ENCODE results near the gene GRK4. TPM values are rescaled to one million over a fixed set of nuclear protein-coding genes. Genes with fewer than 3 reads are reported as not detected.
A peak's percentile ranks its signal among the peaks of the same experiment; 100 is the strongest.

Gene GRK4
- total RNA-seq, 2 donors from 2014 or later, result 6.9 to 9.9 TPM

DNA sequence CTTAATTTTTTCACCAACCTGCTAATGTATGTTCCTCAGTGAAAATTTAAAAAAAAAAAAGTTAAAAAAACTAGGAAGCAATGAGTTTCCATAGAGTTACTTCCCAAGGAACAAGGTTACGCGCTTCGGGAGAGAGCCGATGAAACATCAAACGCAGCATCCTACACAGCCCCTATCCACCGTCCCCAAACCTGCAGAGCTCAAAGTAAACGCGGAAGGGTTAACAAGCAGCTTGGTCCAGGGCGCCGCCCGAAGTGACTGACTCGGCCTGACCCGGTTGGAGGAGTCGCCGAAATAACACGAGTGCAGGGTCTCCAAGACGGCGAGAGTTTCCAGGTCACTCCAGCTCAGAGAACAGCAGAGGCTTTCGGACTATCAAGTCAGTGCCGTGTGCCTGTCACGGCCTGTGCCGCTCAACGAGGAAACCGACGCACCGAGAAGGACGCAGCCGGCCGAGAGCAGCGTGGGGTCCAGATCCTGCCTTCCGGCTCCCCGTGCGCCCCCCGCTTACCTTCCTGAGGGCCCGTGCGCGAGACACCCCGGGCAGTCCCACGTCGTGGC is 677 bp upstream of the GRK4 start:
- TF ChIP-seq, protein P1, sequence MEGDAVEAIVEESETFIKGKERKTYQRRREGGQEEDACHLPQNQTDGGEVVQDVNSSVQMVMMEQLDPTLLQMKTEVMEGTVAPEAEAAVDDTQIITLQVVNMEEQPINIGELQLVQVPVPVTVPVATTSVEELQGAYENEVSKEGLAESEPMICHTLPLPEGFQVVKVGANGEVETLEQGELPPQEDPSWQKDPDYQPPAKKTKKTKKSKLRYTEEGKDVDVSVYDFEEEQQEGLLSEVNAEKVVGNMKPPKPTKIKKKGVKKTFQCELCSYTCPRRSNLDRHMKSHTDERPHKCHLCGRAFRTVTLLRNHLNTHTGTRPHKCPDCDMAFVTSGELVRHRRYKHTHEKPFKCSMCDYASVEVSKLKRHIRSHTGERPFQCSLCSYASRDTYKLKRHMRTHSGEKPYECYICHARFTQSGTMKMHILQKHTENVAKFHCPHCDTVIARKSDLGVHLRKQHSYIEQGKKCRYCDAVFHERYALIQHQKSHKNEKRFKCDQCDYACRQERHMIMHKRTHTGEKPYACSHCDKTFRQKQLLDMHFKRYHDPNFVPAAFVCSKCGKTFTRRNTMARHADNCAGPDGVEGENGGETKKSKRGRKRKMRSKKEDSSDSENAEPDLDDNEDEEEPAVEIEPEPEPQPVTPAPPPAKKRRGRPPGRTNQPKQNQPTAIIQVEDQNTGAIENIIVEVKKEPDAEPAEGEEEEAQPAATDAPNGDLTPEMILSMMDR (IDR thresholded peaks at IDR 0.05), result no peak
- Histone ChIP-seq H3K9me3 (no peaks in the 10 kb centered on the region), H3K36me3 (no peaks in the 10 kb centered on the region), H3K27ac (peak overlapping the region; percentile 66 to 84), H3K4me3 (peak overlapping the region; percentile 95), H3K27me3 (replicated peaks; ENCODE audit: insufficient read depth) (no peaks in the 10 kb centered on the region), H3K4me1 (ENCODE audit: control insufficient read depth in 1 of 2, low read depth in 2 of 2) (peaks cover 15 to 35% of the 10 kb centered on the region in 2 donors)
- ATAC-seq (ENCODE audit: insufficient number of reproducible peaks, low FRiP score, low read depth) (peak; percentile 7), DNase-seq (ENCODE audit: low spot score) (no peak)

DNA sequence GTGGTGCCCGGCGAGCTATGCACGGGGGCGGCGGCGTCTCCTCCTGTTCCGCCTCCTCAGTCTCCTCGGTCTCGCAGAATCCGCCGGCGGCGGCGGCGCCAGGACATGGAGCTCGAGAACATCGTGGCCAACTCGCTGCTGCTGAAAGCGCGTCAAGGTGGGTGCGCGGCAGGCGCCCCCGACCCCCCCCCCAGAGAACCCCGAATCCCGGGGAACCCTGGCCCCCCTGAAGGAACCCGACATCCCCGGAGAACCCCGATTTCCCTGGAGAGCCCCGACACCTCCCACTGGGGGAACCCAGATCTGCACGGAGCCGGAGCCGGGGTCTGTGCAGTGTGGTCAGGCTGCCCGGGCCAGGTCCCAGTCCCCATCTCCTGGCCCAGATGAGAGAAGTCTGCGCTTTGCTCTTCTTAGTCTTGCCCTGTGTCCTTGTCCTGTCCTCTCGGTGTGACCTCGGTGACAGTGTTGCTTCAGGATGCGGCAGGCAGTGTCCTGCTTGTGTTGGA is 648 bp downstream of the GRK4 start:
- ATAC-seq (ENCODE audit: insufficient number of reproducible peaks, low FRiP score, low read depth) (peak; percentile 31), DNase-seq (ENCODE audit: low spot score) (peak; percentile 20)
- peak overlapping the region; percentile 95 for H3K4me3 ChIP-seq
- TF ChIP-seq, protein P1 (IDR thresholded peaks at IDR 0.05), result no peak
- peak overlapping the region; percentile 66 to 84 for H3K27ac ChIP-seq
- no peaks in the 10 kb centered on the region for H3K9me3 ChIP-seq
- peaks cover 15 to 27% of the 10 kb centered on the region in 2 donors for H3K4me1 ChIP-seq (ENCODE audit: control insufficient read depth in 1 of 2, low read depth in 2 of 2)
- no peaks in the 10 kb centered on the region for H3K36me3 ChIP-seq
- H3K27me3 ChIP-seq (replicated peaks; ENCODE audit: insufficient read depth), result no peaks in the 10 kb centered on the region

DNA sequence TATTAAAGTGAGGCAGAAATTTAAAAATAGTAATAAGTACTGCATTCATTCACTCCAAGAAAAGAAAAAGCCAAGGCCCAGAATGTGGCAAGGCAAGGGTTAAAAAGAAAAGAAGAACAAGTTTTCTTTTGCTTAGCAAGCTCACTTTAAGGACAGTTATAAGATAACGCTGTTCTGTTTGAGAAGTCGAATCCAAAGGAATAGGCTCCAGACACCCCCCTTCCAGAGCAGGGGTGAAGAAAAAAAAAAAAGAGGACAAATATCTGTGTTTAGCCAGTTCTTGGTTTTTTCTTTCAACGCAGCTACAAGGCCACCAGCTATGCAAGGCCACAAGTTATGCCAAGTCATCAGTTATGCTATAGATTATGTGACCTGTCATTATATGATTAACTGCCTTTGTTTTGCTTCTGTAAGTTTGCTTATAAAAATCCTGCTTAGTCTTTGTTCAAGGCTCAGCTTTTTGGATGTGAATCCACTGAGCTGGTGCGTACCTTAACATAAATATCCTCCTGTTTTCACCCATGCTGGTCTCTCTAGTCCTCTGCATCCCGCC is 1.4 kb downstream of the GRK4 start:
- DNase-seq (ENCODE audit: low spot score), result no peak
- ATAC-seq (ENCODE audit: insufficient number of reproducible peaks, low FRiP score, low read depth), result no peak

DNA sequence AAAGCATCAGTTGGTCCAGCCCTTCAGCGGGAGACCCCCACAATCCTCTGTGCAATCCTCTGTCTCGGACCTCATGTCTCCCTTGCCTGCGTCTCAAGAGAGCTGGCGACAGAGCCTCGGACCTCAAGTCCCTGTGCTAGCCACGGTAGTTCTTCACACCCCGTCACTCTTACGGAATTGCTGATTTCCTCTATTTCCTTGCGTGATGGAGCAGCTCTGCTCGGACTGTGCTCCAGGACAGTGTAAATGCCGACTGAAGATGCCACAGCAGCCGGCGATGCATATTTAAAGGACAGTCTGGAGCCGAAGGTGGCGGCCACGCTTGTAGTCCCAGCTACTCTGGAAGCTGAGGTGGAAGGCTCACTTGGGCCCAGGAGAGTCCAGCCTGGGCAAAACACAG is 1.9 kb downstream of the GRK4 start:
- DNase-seq (ENCODE audit: low spot score) (no peak), ATAC-seq (ENCODE audit: insufficient number of reproducible peaks, low FRiP score, low read depth) (no peak)
- Histone ChIP-seq H3K27ac (no peak overlapping the region), H3K36me3 (no peaks in the 10 kb centered on the region), H3K4me3 (no peak overlapping the region), H3K4me1 (ENCODE audit: control insufficient read depth in 1 of 2, low read depth in 2 of 2) (peaks cover 15 to 27% of the 10 kb centered on the region in 2 donors), H3K9me3 (no peaks in the 10 kb centered on the region), H3K27me3 (replicated peaks; ENCODE audit: insufficient read depth) (no peaks in the 10 kb centered on the region)
- TF ChIP-seq, protein P1 (IDR thresholded peaks at IDR 0.05), result no peak

More for the DNA sequence above, 1.4 kb downstream of the GRK4 start:
- Histone ChIP-seq H3K4me3 (peak overlapping the region; percentile 95), H3K4me1 (ENCODE audit: control insufficient read depth in 1 of 2, low read depth in 2 of 2) (peaks cover 15 to 27% of the 10 kb centered on the region in 2 donors), H3K36me3 (no peaks in the 10 kb centered on the region), H3K27me3 (replicated peaks; ENCODE audit: insufficient read depth) (no peaks in the 10 kb centered on the region), H3K27ac (no peak overlapping the region), H3K9me3 (no peaks in the 10 kb centered on the region)
- TF ChIP-seq, protein P1 (IDR thresholded peaks at IDR 0.05), result no peak

DNA sequence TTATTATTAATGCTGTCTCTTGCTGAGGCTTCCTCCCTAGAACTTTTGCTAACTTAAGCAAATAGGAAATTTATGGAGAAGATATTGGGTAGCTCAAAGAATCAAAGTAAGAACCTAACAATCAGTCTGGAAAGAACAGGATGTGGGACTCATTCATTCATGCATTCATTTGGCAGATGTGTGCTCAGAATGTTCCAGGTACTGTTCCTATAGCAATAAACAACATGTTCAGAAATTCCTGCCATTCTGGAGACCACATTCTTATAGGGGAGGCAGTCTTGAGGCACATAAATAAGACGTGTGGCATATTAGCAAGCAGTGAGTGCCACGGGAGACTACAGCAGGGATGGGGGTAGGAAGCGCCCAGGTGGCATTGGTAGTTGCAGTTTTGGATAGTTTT is 5.0 kb downstream of the GRK4 start:
- H3K27ac ChIP-seq, result no peak overlapping the region
- ATAC-seq (ENCODE audit: insufficient number of reproducible peaks, low FRiP score, low read depth), result no peak

More for the DNA sequence above, 5.0 kb downstream of the GRK4 start:
- no peaks in the 10 kb centered on the region for H3K9me3 ChIP-seq
- no peaks in the 10 kb centered on the region for H3K36me3 ChIP-seq
- no peak overlapping the region for H3K4me3 ChIP-seq
- H3K4me1 ChIP-seq (ENCODE audit: control insufficient read depth in 1 of 2, low read depth in 2 of 2), result peaks cover 3 to 12% of the 10 kb centered on the region in 2 donors
- TF ChIP-seq, protein P1 (IDR thresholded peaks at IDR 0.05), result no peak
- no peaks in the 10 kb centered on the region for H3K27me3 ChIP-seq (replicated peaks; ENCODE audit: insufficient read depth)
- DNase-seq (ENCODE audit: low spot score), result no peak

All from thoracic aorta (tissue), 2 donors.